Thyroid gland (tissue), 4 donors: Measurements from ENCODE around the gene ASPDH. TPM values are rescaled to one million over a fixed set of nuclear protein-coding genes. Genes with fewer than 3 reads are reported as not detected.

Source experiments
- DNase-seq, 2 donors: peaks; one replicate each; pipeline ENCODE4 v3.0.0-alpha.2; 2019
- H3K27ac ChIP-seq, 3 donors: fragments of 200-600 bp; sonication (generic); 1 replicate in 2 of 3; 2 replicates in 1 of 3; pipeline ENCODE4 v1.5.1; 2016 to 2019; ENCODE audit warnings: mild to moderate bottlenecking in 1 of 3, moderate library complexity in 1 of 3
- H3K27me3 ChIP-seq: fragments of 200-600 bp; sonication (generic); one replicate; pipeline ENCODE4 v1.5.1; 2019
- H3K36me3 ChIP-seq, 2 donors: fragments of 200-600 bp; sonication (generic); one replicate each; pipeline ENCODE4 v1.5.1; 2016 to 2019
- H3K4me1 ChIP-seq, 2 donors: fragments of 200-600 bp; sonication (generic); one replicate each; pipeline ENCODE4 v1.5.1; 2017 to 2019
- H3K4me3 ChIP-seq, 3 donors: fragments of 200-600 bp; sonication (generic); replicated peaks in 1 of 3; 1 replicate in 2 of 3; 2 replicates in 1 of 3; pipeline ENCODE4 v1.5.1; 2016; ENCODE audit warnings: mild to moderate bottlenecking in 1 of 3
- H3K9me3 ChIP-seq: fragments of 200-600 bp; sonication (generic); one replicate; pipeline ENCODE4 v1.5.1; 2017
- POLR2A ChIP-seq, 2 donors: fragments of 450-650 bp; IDR thresholded peaks; one replicate each; pipeline ENCODE4 v1.6.1; 2017; ENCODE audit warnings: antibody characterized with exemption in 2 of 2, mild to moderate bottlenecking in 2 of 2, moderate library complexity in 1 of 2
- WGBS, 2 donors: methylation state at CpG; one replicate each; pipeline ENCODE4 v1.1.5; 2017; 5-methylcytosine and 5-hydroxymethylcytosine counted together
- intact Hi-C: fragments of 100-400 bp; cut with DNase I; formaldehyde crosslinking; loops from one replicate; pipeline ENCODE4 v1.15.1; 2023
- total RNA-seq, 4 donors: library from RNA; depleted of rRNA; stranded (reverse); fragments of >200 nt; gene quantifications; one replicate each; pipeline ENCODE4 v1.2.3, GENCODE V29; 2016
- TF ChIP-seq, protein P1 (sequence below), 6 experiments: fragments of 200-600 bp in 3 of 6; fragments of 450-650 bp in 3 of 6; sonication (generic) in 3 of 6; IDR thresholded peaks; one replicate each; pipeline ENCODE4 v1.5.1; 2016 to 2019; ENCODE audit warnings: antibody characterized with exemption in 6 of 6, mild to moderate bottlenecking in 2 of 6, inconsistent platforms in 1 of 6, moderate library complexity in 1 of 6

ASPDH gene
- total RNA-seq, 4 donors from 2014 or later = not detected

DNA sequence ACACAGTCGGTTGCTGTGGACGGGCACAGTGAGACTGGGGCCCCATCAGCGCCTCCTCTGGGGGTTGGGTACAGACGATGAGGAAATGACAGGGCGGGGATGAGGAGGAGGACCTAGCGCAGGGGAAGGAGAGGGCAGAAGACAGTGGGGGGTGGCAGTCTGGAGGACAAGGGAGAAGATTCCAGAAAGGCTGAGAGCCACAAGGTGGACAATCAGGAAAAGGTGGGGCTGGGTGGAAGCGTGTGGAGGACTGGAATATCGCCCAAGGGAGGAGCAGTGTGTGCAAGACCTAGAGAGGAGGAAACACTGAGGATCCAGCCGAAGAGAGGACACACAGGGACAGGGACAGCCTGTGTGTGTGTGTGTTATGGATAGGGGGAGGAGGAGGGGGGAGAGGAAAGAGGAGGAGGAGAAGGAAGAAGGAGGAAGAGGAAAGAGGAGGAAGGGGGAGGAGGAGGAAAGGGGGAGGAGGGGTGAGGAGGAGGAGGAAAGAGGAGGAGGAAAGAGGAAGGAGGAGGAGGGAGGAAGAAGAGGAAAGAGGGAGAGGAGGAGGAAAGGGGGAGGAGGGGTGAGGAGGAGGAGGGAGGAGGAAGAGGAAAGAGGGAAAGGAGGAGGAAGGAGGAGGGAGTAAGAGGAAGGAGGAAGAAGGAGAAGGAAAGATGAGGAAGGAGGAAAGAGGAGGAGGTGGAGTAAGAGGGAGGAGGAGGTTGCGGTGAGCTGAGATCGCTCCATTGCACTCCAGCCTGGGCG is 21.2 kb downstream of the ASPDH start:
- no peaks in the 10 kb centered on the region for H3K9me3 ChIP-seq
- intact Hi-C loops = no loop called here
- 10 to 28% methylated on average over 9 to 12 of the region's 12 CpGs for WGBS, 2 donors

DNA sequence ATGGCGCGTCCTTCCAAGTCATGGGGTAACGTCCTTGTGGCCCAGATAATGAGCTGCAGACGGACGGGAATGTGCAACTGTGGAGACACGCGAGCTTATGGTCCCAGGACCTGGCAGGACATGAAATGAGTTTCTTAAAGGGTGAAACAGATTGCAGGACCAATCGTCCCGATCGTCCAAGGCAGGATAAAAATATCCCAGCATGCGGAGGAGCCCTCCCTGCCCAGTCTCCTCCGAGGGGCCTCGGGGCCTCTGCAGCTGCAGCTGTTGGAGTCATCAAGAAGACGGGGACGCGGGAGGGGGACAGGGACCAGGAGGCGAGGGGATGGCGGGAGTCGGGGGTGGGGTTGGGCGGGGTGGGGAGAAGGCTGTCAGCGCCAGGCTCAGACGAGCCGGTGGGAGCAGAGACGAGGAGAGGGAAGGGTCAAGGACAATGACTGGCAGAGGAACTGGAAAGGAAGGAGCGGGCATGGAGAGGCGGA is 22.7 kb downstream of the ASPDH start:
- WGBS, 2 donors = 54 to 56% methylated on average over 26 of the region's 26 CpGs
- H3K27me3 ChIP-seq = no peaks in the 10 kb centered on the region
- H3K4me1 ChIP-seq = peaks cover 0 to 6% of the 10 kb centered on the region in 2 donors
- TF ChIP-seq POLR2A (IDR thresholded peaks at IDR 0.05) = no peak
- TF ChIP-seq, protein P1, sequence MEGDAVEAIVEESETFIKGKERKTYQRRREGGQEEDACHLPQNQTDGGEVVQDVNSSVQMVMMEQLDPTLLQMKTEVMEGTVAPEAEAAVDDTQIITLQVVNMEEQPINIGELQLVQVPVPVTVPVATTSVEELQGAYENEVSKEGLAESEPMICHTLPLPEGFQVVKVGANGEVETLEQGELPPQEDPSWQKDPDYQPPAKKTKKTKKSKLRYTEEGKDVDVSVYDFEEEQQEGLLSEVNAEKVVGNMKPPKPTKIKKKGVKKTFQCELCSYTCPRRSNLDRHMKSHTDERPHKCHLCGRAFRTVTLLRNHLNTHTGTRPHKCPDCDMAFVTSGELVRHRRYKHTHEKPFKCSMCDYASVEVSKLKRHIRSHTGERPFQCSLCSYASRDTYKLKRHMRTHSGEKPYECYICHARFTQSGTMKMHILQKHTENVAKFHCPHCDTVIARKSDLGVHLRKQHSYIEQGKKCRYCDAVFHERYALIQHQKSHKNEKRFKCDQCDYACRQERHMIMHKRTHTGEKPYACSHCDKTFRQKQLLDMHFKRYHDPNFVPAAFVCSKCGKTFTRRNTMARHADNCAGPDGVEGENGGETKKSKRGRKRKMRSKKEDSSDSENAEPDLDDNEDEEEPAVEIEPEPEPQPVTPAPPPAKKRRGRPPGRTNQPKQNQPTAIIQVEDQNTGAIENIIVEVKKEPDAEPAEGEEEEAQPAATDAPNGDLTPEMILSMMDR (IDR thresholded peaks at IDR 0.05) = no peak
- no peaks in the 10 kb centered on the region for H3K9me3 ChIP-seq
- DNase-seq = no peak
- no peaks in the 10 kb centered on the region for H3K36me3 ChIP-seq
- no peak overlapping the region for H3K4me3 ChIP-seq
- no peak overlapping the region for H3K27ac ChIP-seq
- intact Hi-C loops = no loop called here

More for the DNA sequence above, 21.2 kb downstream of the ASPDH start:
- Histone ChIP-seq H3K27me3 (no peaks in the 10 kb centered on the region), H3K27ac (no peak overlapping the region), H3K4me1 (peaks cover 3 to 12% of the 10 kb centered on the region in 2 donors), H3K36me3 (no peaks in the 10 kb centered on the region), H3K4me3 (no peak overlapping the region)
- DNase-seq = no peak
- TF ChIP-seq POLR2A (IDR thresholded peaks at IDR 0.05) = no peak
- TF ChIP-seq, protein P1 (IDR thresholded peaks at IDR 0.05) = no peak

DNA sequence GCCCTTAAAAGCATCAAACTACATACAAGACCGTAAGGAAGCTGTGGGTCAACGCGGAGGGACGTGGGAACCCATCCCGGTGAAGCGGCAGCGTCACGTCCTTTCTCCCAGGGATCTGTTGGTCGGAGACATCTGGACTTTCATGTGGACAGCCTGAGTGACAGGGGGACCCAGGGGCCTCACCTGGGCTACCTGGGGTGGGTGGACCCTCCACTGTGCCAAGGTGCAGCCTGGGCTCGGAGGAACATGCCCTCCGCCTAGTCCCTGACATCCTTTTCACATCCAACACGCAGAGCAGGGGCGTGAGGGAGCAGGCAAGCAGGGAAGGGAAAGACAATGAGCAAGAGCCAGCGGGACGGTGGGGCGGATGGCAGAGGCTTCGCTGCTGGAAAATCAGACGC is 23.3 kb downstream of the ASPDH start:
- Histone ChIP-seq H3K4me1 (peaks cover 0 to 6% of the 10 kb centered on the region in 2 donors), H3K9me3 (no peaks in the 10 kb centered on the region), H3K4me3 (no peak overlapping the region), H3K27me3 (no peaks in the 10 kb centered on the region), H3K27ac (no peak overlapping the region), H3K36me3 (no peaks in the 10 kb centered on the region)
- DNase-seq = no peak
- WGBS, 2 donors = 94 to 95% methylated on average over 18 of the region's 18 CpGs
- TF ChIP-seq POLR2A (IDR thresholded peaks at IDR 0.05) = no peak
- TF ChIP-seq, protein P1 (IDR thresholded peaks at IDR 0.05) = no peak
- intact Hi-C loops = no loop called here

DNA sequence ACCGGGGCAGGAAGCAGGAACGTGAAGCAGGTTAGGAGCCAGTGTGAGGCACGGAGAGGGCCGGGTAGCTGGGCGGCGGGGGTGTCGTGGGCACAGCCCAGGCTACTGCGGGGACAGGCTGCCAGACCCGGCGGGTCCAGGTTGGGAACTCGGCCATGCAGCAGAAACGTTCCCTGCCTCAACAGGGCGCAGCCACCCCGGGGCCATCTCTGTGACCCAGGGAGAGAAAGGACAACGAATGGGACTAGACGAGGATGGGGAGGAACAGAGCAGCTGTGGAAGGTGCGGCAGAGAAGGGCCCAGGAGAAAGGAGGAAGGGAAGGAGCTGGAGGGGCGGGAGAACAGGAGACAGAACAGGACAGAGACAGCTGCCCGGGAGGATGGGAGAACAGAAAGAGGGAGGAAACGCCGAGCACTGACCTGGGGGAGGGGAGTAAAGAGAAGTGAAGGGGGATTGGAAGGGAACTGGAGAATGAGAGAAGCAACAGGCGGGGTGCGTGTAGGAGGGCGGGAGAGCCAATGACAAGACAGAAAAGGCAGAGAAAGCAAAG is 24.2 kb downstream of the ASPDH start:
- intact Hi-C loops = no loop called here
- Histone ChIP-seq H3K4me3 (no peak overlapping the region), H3K36me3 (no peaks in the 10 kb centered on the region), H3K9me3 (no peaks in the 10 kb centered on the region), H3K27me3 (no peaks in the 10 kb centered on the region), H3K4me1 (peaks cover 0 to 6% of the 10 kb centered on the region in 2 donors), H3K27ac (no peak overlapping the region)
- WGBS, 2 donors = 46 to 49% methylated on average over 24 of the region's 24 CpGs
- no peak for DNase-seq
- TF ChIP-seq POLR2A (IDR thresholded peaks at IDR 0.05) = no peak
- TF ChIP-seq, protein P1 (IDR thresholded peaks at IDR 0.05) = no peak
